Measurements from ENCODE around the gene HCN3.
"Not testable (repeated sequence)": the region's sequence is repeated elsewhere in the genome, so short reads cannot be mapped to it uniquely, and the experiment has no call there.

Gene HCN3

GRCh38 chr1:155277070-155277901, at the start of gene HCN3:
TSS of gene HCN3 (plus strand) at chr1:155277463. CDS start at chr1:155277591, 128 bp downstream.
- FAIRE-seq = no peak

GRCh38 chr1:155228096-155228427, 49.2 kb upstream of the HCN3 start:
- FAIRE-seq = no peak

- not testable (repeated sequence) for FAIRE-seq
Measured at GRCh38 chr1:155231302-155231701, 46.0 kb upstream of the HCN3 start.

- FAIRE-seq = not testable (repeated sequence)
Measured at GRCh38 chr1:155232001-155232978, 45.0 kb upstream of the HCN3 start.

- FAIRE-seq = not testable (repeated sequence)
Measured at GRCh38 chr1:155233502-155233901, 43.8 kb upstream of the HCN3 start.

- FAIRE-seq = not testable (repeated sequence)
Measured at GRCh38 chr1:155235375-155235774, 41.9 kb upstream of the HCN3 start.

- FAIRE-seq = no peak
Measured at GRCh38 chr1:155236451-155236850, 40.8 kb upstream of the HCN3 start.

GRCh38 chr1:155241069-155241679, 36.1 kb upstream of the HCN3 start:
- FAIRE-seq = no peak

GRCh38 chr1:155241841-155242264, 35.4 kb upstream of the HCN3 start:
- no peak for FAIRE-seq

- FAIRE-seq = no peak
Measured at GRCh38 chr1:155242805-155243358, 34.4 kb upstream of the HCN3 start.

GRCh38 chr1:155244368-155245162, 32.7 kb upstream of the HCN3 start:
- FAIRE-seq = no peak

GRCh38 chr1:155245163-155245524, 32.1 kb upstream of the HCN3 start:
- FAIRE-seq = no peak

- not testable (repeated sequence) for FAIRE-seq
Measured at GRCh38 chr1:155246796-155247195, 30.5 kb upstream of the HCN3 start.

GRCh38 chr1:155247667-155248553, 29.4 kb upstream of the HCN3 start:
- no peak for FAIRE-seq

GRCh38 chr1:155250246-155250632, 27.0 kb upstream of the HCN3 start:
- no peak for FAIRE-seq

GRCh38 chr1:155250633-155251449, 26.4 kb upstream of the HCN3 start:
- FAIRE-seq = no peak

GRCh38 chr1:155251566-155251965, 25.7 kb upstream of the HCN3 start:
- FAIRE-seq = no peak

- FAIRE-seq = no peak
Measured at GRCh38 chr1:155253208-155253607, 24.1 kb upstream of the HCN3 start.

GRCh38 chr1:155253797-155254196, 23.5 kb upstream of the HCN3 start:
- FAIRE-seq = no peak

GRCh38 chr1:155254228-155254713, 23.0 kb upstream of the HCN3 start:
- no peak for FAIRE-seq
